Nucleus accumbens (tissue), 56 donors: ENCODE results near the gene POU2AF3.
"Not testable (repeated sequence)": the region's sequence is repeated elsewhere in the genome, so short reads cannot be mapped to it uniquely, and the experiment has no call there.

Source experiments
- DNase-seq, 56 donors: peaks; one replicate each; lab custom pipeline; 2025; lab: John Stamatoyannopoulos, UW

Gene POU2AF3

DNA sequence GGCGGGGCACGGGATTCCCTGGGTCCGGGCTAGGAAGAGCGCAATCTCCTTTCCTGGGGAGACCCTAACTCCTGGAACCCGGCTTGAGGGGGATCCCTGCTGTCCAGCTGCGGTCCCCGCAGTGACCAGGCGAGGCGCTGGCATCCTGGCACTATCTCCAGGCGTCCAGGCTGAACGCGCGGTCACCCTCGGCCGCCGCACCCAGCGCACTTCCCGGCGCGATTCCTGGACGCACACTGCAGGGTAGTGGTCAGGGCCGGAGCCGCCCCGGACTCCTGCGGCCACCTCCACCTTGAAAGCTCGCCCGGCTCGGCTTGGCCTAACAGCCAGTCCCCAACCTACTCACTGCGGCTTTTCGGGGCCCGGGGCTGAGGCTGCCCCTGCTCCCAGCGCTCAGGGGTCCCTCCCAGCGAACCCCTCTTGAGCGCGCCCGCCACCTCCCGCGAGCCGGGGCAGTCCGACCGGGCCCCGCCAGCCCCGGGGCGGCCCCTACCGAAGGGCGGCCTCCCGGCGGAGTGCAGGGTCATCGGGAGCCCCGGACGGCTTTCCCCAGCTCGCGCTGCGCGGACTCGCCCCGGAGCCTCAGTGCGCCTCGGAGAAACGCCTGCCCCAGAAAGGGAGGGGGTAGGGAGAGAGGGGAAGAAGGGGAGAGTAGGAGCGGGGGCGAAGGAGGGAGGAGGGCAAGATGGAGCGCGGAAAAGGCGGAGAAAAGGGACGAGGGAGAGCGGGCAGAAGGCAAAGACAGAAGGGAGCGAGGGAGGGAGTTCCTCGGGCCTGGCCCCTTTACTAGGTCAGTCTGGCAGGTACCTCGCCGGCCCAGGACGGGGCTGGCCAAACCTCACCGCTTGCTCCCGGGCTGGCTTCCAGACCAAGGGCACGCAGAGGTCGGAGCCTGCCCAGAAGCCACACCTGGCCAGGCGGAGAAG is 1.0 kb downstream of the POU2AF3 start:
- DNase-seq, result peak in 42 of 56 donors; percentile 2 to 70 (median 40)

- no peak for DNase-seq
Measured at GRCh38 chr11:111300569-111300968, 2.2 kb downstream of the POU2AF3 start.

DNA sequence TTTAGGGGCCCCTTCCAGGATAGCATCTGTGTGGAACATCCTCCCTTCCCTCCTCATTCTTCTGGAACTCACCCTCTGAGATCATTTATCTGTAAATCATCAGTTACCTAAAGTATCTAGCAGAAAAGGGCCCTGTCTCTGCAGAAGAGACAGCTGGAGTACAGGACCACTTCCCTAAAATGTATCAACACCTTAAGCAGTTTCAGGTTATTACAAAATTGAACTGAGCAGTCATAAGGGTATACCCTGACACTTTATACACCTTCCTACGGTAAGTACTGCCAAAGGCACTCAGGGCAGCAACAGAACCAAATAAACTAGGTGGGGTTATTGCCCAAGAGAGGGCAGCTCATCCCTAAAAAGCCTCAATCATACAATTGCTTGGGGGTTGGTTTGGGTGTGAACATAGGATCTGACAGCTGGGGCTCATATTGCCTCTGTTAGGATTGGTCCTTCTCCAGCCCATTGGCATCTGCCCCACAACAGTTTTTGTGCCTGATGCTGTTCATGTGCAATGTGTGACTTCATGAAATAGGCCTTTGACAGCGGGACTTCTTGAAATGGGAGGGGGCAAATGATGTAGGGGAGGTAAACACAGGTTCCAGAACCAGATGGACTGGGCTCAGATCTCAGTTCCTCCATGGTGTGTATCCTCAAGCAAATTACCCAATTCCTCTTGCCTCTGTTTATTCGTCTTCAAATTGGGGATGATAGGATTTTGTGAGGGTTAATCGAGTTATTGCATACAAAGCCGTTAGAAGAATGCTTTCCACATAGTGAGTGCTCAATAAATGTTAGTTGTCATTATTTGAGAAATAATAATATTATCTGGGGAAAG is 2.9 kb downstream of the POU2AF3 start:
- no peak for DNase-seq

- DNase-seq, result no peak
Measured at GRCh38 chr11:111301842-111302118, 3.4 kb downstream of the POU2AF3 start.

DNA sequence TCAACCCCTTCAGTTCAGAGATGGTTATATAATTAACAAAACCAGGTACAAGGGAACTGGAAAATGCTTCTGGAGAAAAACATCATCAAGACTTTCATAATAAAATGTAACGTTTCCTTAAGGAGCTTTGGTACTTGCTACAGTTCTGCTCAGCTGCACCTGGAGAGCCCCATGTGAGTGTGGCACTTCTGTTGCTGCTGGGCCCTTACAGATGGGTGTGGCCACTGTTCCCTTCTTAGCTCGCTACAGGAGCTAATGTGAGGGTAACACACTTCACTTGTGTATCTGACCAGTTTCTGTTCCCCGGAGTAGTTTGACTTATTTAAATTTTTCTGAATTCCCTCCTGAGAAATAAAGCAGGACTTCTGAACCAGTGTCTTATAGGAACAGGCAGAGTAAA is 4.0 kb downstream of the POU2AF3 start:
- no peak for DNase-seq

DNA sequence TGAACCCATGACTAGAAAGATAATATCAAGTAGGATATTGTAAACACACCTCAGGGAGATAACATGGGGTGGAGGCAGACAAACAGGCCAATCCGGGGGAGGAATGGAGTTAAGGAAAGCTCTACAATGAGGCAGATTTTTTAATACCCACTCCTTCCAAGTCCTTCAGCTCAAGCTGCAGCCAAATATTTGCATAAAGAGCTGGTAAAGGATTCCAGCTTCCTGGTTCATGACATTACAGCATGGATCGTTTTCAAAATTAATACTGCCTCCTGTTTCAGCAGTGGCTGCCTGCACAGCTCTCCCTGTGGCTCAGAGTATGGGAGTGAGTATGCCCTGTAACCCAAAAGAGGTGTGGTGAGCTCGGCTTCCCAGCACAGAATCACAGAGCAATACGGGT is 5.1 kb downstream of the POU2AF3 start:
- no peak for DNase-seq

DNA sequence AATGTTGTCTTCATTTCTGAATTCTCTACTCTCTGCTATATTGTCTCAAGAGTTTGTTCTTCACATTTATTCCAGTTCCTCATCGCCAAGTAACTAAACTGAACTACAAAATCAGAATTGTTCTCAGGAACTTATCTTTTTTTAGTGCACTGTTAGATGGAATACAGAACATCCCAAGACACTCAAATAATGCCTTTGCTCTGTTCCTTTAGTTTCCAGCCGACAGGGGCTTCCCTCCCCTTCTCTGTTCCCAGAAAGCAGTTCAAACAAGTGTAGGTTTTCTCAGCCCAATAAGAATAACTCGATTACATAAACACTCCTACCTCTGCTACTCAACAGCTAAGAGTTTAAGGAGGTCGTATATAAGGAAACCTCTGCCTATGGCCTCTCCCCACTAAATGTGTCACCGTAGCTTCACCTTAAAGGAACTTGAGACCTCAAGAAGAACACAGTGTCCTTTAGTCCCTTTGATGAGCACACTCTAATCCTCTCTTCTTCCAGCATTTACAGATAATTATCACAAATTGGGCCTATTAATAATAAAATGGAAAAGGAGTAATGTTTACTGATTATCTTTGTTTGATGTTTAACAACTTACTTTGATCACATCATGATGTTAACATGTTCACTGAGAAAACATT is 6.9 kb downstream of the POU2AF3 start:
- no peak for DNase-seq

- no peak for DNase-seq
Measured at GRCh38 chr11:111305876-111306275, 7.5 kb downstream of the POU2AF3 start.

GRCh38 chr11:111306321-111306720 is 8.0 kb downstream of the POU2AF3 start:
- DNase-seq, result no peak

DNA sequence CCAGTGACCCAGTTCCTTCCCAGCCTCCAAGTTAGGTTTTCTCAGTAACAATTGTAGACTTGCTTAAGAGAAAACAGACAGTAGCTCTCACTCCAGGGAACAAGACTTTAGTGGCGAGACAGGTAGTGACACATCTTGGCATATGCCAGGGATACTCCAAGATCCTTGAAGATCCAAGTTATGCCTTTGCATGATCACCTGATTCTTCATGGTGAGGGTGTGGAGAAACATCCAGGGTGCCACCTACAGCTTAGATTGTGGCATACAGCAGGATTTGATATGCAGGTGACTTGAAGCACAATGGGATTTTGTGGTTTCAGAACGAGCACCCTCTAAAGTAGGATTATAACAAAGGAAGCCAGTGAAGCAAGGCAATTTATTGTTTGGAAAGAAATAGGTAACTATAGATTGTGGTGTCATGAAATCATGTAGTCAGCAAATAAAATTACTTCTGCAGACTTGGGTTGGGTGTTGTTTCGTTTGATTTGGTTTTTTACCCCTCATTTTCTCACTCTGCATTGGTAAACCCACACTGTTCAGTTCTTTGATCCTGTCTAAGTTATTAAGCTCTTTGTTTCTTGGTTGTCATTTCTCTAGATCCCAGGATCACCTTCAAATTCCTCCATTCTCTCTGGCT is 9.2 kb downstream of the POU2AF3 start:
- no peak for DNase-seq

GRCh38 chr11:111308140-111308539 is 9.8 kb downstream of the POU2AF3 start:
- DNase-seq, result no peak

DNA sequence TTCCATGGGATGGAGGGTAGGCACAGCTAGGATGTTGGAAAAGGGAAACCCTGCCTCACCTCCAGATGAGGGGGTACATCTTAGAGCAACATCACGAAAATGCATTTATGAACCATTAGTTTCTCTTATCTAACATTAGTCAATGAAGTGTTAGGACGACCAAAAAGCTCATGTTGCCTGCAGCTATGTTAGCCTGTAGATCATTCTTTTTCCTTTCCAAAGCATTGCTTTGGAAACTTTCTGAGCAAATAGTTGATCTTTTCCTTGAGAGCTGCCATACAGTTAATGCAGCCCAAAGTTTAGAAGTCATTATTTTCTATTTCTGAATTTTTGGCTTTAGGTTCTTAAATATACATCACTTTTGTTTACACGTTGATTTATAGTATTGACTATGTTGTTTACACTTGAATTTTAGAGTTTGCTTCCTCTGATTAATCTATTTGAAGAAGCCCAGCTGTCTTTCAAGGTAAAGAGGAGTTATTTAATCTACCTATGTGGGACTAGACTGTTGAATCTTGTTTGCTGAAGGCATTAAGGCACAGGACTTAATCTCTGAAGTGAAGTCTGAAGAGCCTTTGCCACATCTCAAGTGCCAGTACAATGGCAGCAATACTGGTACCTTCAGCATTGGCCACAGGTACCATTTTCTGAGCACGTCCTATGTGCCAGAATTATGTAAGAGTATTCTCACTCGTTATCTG is 11.0 kb downstream of the POU2AF3 start:
- no peak for DNase-seq

GRCh38 chr11:111310088-111310487 is 11.7 kb downstream of the POU2AF3 start:
- no peak for DNase-seq

- DNase-seq, result no peak
Measured at GRCh38 chr11:111310723-111311122, 12.4 kb downstream of the POU2AF3 start.

DNA sequence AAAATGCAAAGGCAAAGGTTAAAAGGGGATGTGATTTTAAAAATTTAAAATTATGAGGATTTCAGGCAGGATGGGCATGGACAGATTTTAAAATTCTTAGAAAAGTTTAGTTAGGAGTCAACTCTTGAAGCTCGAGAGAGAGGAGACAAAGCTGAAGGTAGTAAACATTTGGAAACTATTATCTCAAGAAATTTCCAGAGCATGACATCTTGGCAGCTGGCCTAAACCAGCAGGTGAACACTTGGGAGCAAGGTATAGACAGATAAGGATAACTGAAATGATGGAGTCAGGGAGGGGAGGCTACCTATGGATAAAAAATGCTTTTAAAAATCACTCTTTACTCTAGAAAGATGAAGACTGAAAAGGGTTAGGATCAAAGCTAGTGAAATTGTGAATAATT is 13.7 kb downstream of the POU2AF3 start:
- DNase-seq, result no peak

- no peak for DNase-seq
Measured at GRCh38 chr11:111319296-111319695, 20.9 kb downstream of the POU2AF3 start.

GRCh38 chr11:111320199-111320598 is 21.9 kb downstream of the POU2AF3 start:
- DNase-seq, result not testable (repeated sequence)

DNA sequence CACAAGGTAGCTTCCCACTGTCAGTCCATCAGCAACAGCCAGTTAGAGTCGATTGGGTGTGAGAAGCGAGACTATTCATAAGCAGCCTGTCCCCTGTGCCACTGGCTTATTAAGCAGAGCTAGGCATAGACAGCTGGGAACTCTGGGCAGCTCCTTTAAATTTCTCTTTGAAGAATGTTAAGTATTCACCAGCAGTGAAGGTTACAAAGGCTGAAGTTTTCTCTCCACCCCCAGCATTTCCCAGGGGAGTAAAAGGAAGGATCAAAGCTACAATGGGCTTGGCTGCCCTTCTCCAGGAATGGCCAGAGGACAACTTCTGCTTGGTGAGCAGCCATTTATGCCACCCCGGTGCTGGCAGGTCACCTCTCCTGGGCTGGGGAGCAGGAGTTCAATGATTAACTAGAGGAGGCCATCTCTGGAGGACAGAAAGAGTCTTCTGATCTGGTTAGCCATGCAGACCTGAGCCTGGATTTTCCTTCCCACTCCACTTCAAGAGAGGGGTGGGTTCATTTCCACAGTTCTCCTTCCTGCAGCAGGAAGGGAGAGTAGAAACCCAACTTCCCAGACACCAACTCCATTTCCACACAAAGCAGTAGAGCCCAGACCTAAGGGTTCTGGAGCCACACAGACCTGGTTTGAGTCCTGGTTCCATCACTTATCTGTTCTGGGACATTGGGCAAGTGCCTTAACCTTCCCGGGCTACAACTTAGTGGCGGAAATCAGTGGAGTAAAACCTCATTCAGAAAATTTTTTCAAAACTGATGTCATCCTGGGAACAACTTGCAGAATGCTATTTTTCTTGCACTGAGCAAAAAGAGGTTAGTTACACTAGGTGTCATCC is 22.6 kb downstream of the POU2AF3 start:
- no peak for DNase-seq

GRCh38 chr11:111322534-111322933 is 24.2 kb downstream of the POU2AF3 start:
- no peak for DNase-seq
